Hepatocyte (in vitro differentiated cells): ENCODE data around the gene CATSPER3.

Experiments
- CTCF ChIP-seq: fragments of 200-600 bp; sonication (generic); IDR thresholded peaks from 2 replicates; pipeline ENCODE4 v1.5.1; 2016; ENCODE audit warnings: antibody characterized with exemption, mild to moderate bottlenecking; ENCODE audit not compliant: poor library complexity
- EZH2 ChIP-seq: fragments of 200-600 bp; sonication (generic); IDR thresholded peaks from 2 replicates; pipeline ENCODE4 v1.6.1; 2016; ENCODE audit warnings: antibody characterized with exemption, mild to moderate bottlenecking, borderline replicate concordance
- EZH2phosphoT487 ChIP-seq: fragments of 200-600 bp; sonication (generic); IDR thresholded peaks from one replicate; pipeline ENCODE4 v1.6.1; 2018; ENCODE audit warnings: antibody characterized with exemption, mild to moderate bottlenecking, low read depth, moderate library complexity; ENCODE audit not compliant: unreplicated experiment, severe bottlenecking

- TF ChIP-seq CTCF (no peak), EZH2 (no peak), EZH2phosphoT487 (no peak)
Measured at GRCh38 chr5:135013445-135013844, 45.7 kb downstream of the CATSPER3 start.
